Cardiac fibroblast (primary cell): ENCODE results near the gene SLC25A19.
"Not testable (repeated sequence)": the region's sequence is repeated elsewhere in the genome, so short reads cannot be mapped to it uniquely, and the experiment has no call there.

Experiments
- DNase-seq, 2 donors: peaks; one replicate each; pipeline versions ENCODE4 v3.0.0 to v3.0.0-alpha.2; 2010; ENCODE audit warnings: low read depth in 2 of 2
- H3K4me3 ChIP-seq, 2 donors: replicated peaks in 1 of 2; 1 replicate in 1 of 2; 2 replicates in 1 of 2; pipeline ENCODE4 v1.5.1; 2011; ENCODE audit warnings: low read depth in 2 of 2, low read length in 2 of 2, mild to moderate bottlenecking in 2 of 2, moderate library complexity in 1 of 2
- TF ChIP-seq, protein P1 (sequence below): IDR thresholded peaks from one replicate; pipeline ENCODE4 v1.5.1; 2011; ENCODE audit warnings: low read depth, mild to moderate bottlenecking, low read length, inconsistent platforms

The SLC25A19 gene

GRCh38 chr17:75307957-75308731, 18.9 kb upstream of the SLC25A19 start:
- DNase-seq: no peak
- H3K4me3 ChIP-seq: no peak overlapping the region
- TF ChIP-seq, protein P1, sequence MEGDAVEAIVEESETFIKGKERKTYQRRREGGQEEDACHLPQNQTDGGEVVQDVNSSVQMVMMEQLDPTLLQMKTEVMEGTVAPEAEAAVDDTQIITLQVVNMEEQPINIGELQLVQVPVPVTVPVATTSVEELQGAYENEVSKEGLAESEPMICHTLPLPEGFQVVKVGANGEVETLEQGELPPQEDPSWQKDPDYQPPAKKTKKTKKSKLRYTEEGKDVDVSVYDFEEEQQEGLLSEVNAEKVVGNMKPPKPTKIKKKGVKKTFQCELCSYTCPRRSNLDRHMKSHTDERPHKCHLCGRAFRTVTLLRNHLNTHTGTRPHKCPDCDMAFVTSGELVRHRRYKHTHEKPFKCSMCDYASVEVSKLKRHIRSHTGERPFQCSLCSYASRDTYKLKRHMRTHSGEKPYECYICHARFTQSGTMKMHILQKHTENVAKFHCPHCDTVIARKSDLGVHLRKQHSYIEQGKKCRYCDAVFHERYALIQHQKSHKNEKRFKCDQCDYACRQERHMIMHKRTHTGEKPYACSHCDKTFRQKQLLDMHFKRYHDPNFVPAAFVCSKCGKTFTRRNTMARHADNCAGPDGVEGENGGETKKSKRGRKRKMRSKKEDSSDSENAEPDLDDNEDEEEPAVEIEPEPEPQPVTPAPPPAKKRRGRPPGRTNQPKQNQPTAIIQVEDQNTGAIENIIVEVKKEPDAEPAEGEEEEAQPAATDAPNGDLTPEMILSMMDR: no peak

DNA sequence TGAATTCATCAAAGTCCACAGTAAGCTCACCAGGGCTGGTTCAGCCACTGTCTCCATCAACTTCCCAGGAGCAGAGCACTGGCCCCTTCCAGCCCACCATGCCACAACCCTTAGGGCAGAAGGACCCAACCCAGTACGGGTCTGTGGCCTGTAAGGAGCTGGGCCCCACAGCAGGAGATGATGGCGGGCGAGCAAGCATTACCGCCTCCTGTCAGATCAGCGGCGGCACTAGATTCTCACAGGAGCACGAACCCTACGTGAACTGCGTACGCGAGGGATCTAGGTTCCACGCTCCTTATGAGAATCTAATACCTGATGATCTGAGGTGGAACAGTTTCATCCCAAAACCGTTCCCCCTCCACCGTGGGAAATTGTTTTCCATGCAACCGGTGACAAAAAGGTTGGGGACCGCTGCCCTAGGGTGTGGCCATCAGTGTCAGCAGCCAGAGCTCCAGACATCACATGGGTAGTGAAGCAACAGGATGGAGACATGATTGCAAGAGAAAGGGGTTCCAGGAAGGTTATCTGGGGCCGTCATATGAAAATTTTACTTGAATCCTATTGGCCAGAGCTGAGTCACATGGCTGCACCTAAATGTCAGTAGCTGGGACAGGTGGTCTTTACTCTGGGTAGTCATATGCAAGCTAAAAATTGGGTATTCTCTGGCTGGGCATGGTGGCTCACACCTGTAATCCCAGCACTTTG, 12.4 kb upstream of the SLC25A19 start:
- TF ChIP-seq, protein P1: no peak
- no peak for DNase-seq
- no peak overlapping the region for H3K4me3 ChIP-seq

DNA sequence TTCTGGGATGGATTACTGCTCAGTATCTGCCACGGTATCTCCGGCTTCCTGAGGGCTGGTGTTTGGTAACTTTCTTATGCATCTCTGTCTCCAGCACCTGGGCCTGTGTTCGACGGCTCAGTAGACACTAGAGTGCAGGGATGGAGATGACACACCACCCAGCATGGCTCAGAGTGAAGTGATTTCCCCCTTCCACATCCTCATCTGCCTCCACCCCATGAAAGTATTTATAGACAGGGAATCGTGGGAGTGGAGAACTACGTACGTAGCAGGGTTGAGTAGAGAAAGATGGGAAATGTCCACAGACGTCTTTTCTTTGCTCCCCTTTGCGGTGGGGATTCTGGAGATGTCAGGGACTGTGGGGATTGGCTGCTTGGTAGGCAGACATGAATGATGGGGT, 11.8 kb upstream of the SLC25A19 start:
- no peak for DNase-seq
- H3K4me3 ChIP-seq: no peak overlapping the region
- TF ChIP-seq, protein P1: no peak

DNA sequence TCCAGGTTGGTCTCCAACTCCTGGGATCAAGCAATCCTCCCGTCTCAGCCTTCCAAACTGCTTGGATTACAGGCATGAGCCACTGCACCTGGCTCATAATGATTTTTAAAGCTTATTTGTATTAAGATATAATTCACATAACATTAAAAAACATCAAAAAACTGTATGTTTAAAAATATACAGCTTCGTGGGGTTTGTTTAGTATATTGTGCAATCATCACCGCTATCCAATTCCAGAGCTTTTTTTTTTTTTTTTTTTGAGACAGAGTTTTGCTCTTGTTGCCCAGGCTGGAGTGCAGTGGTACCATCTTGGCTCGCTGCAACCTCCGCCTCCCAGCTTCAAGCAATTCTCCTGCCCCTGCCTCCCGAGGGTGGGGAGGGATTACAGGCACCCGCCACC, 11.0 kb upstream of the SLC25A19 start:
- TF ChIP-seq, protein P1: no peak
- DNase-seq: no peak
- no peak overlapping the region for H3K4me3 ChIP-seq

DNA sequence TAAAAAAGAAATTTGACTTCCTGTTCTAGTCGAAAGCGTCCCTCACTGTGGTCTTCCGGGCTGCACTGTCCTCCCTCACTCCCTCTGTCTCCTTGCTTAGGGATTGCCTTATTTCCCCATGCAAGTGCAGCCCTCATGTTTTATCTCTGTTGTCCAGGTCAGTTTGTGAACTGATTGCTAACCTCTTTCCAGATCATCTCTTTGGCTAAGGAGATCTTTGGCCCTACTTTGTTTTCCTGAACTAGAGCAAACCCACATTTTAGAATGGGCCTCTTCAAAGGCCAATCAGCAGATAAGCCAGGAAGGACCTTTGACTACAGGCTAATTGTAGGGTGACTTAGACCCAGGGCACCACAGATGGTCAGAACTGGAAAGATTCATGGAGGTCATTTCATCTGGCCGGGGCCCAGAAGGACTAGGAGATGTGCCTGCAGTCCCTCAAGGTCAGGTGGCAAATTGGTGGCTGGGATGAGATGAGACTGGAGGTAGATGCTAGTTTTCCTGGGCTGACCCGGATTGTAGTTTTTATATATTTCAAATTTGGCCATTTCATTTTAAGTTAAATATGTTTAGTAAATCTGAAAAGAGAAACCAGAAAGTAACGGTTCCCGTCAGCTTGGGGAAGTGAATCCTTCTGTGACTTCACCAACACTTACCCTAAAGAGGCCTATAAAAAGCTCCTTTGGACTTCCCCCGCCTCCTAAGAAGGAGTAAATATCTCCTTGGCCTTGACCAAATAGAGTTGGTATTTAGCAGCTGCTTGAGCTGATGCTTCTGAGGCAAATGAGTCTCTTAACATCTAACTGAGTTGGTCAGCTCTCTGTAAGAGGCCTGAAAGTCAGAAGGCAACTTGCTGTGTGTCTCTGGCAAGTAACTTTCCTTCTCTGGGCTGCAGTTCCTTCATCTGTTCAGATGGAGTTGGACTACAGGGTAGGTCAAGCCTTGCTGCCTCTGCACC, 6.2 kb upstream of the SLC25A19 start:
- TF ChIP-seq, protein P1: no peak
- H3K4me3 ChIP-seq: no peak overlapping the region
- no peak for DNase-seq

DNA sequence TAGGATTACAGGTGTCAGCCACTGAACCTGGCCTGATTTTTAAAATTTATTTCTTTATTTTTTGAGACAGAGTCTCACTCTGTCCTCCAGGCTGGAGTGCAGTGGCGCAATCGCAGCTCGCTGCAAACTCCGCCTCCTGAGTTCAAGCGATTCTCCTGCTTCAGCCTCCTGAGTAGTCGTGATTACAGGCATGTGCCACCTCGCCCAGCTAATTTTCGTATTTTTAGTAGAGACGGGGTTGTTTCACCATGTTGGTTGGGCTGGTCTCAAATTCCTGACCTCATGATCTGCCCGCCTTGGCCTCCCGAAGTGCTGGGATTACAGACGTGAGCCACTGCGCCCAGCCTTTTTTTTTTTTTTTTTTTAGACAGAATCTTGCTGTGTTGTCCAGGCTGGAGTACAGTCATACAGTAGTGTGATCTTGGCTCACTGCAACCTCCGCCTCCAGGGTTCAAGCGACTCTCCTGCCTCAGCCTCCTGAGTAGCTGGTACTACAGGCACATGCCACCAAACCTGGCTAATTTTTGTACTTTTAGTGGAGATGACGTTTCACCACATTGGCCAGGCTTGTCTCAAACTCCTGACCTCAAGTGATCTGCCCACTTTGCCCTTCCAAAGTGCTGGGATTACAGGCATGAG, 3.7 kb upstream of the SLC25A19 start:
- not testable (repeated sequence) for H3K4me3 ChIP-seq, DNase-seq
